ENCODE data around the gene TSPAN33.

TSPAN33 gene

DNA sequence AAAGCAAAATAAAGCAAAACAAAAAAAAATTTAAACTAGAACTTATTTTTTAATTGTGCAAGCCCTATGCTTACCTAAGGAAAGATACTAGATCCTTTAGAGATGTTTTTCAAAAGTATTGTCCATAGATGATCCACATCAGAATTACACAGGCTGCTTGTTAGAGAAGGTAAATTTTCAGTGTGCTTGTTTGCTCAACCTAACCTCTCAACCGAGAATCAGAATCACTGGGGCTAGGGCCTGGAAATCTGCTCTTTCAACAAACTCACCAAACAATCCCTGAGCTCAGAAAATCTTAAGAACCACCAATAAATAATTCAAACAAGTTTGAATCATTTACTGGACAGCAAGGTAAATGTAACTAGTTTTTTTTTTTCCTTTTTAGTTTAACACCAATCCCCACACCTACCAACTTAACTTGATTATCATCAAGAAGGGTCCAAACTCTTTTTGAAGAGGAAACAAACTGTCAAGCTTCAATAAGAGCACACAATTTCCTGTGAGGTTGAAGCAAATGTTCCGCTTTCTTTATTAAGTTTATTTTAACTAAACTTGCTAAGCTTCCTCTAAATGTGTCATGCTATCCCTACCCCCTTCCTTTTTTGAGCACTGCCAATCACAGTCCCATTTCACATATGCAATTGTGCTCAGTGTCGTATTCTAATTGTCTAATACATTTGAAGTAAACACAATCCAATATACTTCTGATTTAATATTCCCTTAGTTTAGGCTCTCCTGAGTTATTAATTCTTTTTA, 7.4 kb upstream of the TSPAN33 start:
- DNase-seq: no peak

DNA sequence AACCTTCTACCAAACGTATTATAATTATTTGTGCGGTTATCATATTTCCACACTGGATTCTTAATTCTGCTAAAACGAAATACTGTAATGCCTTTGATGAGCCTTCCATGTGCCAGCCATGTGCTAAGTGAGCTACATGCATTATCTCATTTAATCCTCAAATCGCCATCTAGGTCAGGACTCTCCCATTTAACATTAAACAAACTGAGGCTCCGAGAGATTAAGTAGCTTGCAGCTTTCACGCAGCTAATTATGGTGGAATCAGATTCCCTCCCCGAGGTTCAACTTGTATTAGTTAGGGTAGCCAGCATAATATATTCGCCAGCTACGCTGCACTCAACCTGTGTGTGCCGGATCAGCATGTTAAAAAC, 798 bp upstream of the TSPAN33 start:
- DNase-seq: no peak

DNA sequence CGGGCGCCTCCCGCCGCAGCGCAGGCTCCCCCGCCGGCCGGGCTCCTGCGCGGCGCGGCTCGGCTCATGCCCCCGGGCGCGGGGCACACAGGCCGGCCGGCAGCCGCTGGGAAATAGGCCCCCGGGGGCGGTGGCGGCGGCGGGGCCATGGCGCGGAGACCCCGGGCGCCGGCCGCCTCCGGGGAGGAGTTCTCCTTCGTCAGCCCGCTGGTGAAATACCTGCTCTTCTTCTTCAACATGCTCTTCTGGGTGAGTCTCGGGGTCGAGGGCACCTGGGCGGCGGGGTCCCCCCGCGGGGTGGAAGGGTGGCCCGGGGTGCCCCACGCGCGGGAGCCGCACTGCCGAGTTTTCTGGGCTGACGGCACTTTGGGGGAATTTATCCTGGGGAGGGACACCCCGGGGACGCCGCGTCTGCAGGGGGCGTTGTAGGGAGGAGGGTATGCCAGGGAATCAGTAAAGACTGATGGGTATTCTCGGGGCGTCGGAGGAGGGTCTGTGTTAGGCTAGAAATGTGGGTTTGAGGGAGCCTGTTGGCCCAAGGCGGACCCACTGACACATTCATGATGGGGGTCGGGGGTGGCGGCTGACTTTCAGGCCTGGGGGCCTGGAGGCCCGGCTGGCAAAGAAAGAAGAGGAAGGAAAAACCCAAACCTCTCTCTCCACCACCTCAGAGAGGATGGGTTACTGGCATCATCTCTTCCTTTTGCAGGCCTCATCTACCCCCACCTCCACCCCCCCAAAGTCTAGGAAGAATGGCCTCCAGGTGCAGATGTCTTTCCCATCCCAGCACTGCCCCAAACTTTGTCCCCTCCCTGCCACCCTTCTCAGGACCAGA, 544 bp downstream of the TSPAN33 start:
- DNase-seq: peak; percentile 47

DNA sequence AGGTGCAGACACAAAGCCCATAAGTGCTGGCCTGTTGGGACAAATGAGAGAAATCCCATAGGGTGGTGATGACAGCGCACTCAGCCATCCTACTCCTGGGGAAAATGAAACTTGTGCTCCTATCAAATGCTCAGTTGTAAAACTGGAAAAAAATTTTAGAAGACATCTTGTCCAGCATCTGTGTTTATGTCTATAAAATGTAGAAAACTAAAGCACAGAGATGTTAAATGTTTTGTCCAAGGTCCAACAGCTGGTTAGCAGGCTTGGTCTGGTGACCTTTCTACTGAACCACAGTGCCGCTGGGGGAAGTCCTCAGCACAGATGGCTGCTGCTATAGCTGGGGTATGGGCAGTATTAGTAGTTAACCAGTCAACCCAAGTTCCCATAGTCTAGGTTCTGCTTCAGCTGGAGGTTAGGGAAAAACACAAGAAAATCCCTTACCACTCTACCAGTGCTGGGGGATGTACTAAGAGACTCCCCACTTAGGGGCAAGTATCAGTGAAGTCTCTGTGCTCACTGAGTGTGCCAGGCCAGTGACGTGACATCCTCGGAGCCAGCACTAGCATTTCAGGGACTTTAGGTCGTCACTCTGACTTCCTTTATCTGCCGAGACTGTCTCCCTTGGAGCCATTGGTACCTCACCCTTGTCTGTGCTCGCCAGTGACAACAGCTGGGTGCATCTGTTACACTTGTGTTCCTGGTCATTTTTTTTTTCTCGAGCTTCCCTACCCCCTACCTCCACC, 1.9 kb downstream of the TSPAN33 start:
- no peak for DNase-seq

DNA sequence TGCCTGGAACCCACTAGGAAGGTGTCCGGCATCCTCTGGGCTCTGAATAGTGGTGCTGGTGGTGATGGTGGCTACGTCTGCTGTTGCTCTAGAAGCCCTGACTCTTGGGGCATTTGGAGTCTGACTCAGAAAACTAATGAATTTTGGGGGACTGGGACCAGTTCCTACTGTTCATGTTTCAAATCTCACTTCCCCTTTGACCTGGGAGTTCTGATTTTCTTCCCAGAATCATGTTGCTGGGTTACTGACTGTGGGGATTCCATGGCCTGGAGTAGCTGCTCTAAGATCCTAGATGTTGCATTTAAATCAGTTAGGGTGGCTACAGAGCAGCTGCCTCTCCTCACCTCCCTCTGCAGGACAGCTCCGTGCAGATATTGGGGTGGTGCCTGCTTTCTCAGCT, 3.2 kb downstream of the TSPAN33 start:
- DNase-seq: no peak

DNA sequence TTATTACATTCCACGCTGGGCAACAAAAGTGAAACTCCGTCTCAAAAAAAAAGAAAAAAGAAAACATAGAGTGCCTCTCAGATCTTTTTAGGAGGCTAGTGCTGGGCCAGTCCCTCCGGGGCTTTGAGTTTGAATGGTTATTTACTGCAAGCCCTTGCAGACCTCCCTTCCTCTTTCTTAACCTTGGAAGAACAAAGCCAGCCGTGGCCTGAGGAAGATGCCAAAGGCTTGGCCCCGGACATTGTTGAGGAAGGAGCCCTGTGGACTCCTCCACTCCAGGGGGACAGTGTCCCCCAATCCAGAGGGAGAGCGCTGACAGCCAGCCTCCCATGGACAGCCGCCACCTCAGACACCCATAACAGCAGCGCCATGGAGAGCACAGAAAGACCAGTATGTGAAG, 5.0 kb downstream of the TSPAN33 start:
- no peak for DNase-seq

DNA sequence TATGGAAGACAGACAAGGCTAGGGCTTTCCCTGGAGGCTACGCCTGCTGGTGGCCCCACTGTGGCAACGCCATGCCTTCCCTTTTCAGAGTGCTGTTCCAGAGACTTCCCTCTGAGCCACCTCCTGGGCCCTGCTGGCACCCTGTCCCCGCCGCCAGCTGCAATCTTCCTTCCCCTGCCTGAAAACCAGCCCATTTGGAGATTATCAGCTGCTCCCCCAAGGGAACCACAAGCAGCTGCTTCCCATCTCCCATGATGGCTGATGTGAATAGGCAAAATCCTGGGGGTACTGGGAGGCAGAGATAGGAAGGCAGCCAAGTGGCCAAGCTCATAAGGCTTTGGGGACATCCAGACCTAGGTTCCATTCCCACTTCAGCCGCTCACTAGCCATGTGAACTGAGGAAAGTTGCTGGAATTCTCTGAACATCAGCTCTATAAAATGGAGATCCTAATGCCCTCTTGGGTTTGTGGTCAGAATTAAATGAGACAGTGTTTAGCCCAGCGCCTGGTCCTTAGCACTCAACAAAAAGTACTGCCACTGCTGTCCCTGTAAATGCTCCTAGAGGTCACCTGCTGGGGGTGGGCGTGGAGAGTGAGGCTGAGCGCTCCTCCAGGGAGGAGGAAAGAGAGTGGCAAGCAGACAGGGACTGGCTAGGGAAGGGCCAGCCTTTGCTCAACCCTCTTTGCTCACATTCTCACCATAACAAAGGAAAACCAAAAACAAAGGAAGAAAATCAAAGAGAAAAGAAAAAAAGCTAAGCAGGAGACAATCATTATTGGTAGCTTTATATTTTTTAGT, 5.9 kb downstream of the TSPAN33 start:
- DNase-seq: no peak

DNA sequence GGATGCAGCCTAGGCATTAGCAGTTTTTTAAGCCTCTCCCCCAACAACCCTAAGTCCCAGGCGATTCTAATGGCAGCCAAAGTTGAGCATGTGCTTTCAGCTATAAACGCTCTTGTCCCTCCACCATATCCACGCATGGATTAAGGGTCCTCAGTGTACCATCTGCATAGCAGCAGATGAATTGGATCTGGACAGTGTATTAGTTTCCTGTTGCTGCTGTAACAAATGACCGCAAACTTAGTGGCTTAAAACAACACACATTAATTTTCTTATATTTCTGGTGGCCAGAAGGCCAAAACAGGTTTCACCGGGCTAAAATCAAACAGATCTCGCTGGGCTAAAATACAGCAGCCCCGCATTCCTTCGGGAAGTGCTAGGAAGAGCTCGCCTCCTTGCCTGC, 13.1 kb downstream of the TSPAN33 start:
- no peak for DNase-seq

DNA sequence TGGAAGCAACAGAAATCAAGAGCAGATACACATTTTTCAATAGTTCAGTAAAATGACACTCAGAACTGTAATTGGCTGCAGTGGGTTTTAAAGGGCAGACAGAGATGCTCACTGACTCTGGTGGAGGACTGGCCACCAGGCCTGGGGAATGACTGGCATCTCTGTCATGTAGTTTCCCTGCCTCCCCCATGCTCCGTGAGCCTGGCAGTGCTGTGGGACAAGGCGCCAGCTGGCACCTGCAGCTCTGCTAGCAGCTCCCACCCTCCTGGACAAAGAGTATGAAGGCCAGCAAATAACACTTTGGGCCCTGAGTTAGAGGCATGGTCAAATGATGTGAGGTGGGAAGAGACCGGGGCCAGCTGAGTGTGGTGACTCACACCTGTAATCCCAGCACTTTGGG, 15.0 kb downstream of the TSPAN33 start:
- no peak for DNase-seq

DNA sequence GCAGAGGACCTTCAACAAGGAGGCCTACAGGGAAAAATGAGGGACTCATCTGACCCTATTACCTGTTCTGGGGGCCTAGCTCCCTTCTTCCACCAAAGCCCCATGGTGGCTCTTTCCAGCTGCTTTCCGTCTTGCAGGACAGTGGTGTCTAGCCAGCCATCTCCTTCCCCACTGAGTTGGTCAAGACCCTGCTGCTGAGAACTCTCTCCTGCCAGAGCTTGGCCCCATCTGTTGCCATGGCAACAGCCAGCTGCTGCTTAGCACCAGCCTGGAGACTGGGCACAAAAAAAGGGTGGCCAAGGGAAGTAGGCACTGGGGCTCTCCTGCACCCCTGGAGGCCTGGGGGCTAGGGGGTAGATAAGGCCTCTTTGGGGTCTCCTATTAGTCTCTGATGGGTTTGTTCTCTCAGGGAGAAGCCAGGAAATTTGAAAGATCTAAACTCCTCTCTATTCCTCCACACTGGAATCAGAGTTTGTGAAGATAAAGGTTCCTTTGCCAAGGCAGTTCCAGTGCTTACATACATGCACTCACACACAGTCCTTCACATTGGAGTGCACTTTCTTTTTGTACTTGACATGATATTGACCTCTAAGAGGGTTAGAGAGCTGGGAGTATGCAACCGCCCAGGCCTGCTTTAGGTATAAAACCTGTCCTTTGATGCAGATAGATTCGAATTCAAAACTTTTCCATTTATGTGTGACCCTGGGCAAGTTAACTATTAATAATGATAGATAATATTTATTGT, 15.8 kb downstream of the TSPAN33 start:
- peak; percentile 76 for DNase-seq

DNA sequence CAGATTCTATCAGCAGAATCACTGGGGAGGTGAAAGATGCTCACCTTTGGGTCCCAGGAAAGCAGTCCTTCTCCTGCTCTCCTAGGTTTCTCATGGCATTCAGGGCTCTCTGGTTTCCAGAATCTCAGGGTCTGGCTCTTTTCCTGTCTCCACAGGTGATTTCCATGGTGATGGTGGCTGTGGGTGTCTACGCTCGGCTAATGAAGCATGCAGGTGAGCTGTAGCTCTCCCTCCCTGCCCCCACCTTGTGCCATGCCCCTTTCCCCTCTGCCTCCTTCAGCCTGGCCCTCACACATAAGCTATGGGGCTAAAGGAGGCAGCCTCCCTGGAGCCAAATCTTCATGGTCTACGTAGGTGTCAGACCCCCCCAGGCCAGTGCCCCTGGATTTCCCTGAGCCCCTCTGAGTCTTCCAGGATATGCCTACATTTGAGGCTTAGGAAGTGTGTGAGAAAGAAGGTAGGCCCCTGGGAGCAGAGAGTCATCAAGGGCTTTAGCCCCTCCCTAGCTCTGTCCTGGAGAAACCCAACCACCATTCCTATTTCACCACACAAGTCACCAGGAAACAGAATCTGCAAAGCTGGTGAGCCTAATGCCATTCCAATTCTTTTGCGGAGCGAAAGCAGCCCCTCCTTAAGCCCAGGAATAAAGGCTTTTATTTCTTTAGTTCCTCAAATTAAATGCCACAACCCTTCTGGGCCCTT, 17.2 kb downstream of the TSPAN33 start:
- DNase-seq: no peak

DNA sequence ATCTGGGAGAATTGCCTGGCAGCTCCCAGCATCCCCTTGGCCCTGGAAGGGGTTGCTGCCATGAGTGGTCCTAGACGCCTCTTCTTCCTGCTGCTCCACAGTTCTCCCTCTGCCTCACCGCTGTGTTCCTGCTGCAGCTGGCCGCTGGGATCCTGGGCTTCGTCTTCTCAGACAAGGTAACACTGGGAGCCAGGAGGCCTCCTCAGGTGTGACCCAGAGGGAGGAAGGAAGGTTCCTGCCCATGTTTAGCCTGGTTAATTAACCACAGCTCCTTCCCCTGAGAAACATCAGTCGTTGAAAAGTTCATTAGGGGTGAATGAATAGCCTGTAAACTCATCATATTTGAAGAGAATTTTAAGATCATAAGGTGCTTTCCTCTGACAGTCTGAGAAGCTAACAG, 18.2 kb downstream of the TSPAN33 start:
- no peak for DNase-seq

DNA sequence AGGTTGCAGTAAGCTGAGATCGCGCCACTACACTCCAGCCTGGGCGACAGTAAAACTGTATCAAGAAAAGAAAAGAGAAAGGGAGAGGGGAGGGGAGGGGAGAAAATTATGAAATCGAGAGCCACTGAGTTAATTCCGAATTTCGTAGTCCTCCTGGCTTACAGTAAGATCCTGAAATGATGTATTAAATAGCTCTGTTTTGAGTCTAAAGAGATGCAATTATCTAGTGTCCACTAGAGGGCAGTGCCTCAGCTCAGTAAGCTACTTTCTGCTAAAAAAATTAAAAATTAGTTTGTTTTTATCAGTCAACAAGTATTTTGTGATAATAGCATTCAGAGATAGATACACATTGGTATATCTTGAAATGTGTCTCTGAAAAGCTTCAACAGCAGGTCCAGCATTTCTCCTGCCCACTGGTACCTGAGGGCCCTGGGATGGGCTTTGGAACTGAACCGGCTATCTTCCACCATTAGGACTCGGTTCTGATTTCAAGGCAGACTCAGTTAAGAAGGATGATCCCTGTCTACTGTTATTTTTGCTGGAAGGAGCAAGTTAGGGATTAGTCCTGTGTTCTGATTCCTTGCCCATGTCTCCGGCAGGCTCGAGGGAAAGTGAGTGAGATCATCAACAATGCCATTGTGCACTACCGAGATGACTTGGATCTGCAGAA, 19.5 kb downstream of the TSPAN33 start:
- DNase-seq: peak; percentile 52

DNA sequence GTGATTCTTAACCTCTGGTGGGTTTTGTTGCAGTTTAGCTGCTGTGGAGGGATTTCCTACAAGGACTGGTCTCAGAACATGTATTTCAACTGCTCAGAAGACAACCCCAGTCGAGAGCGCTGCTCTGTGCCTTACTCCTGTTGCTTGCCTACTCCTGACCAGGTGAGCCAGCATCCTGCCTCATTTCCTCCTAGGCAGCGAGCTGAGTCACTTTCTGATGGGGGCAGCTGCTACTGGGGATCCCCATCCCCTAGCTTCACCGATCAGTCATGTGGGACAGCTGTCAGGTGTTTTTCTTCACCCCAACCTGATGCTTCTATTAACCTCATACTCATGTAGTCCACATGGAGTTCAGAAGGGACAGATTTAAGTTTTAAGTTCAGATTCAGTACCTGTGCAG, 22.2 kb downstream of the TSPAN33 start:
- DNase-seq: no peak

DNA sequence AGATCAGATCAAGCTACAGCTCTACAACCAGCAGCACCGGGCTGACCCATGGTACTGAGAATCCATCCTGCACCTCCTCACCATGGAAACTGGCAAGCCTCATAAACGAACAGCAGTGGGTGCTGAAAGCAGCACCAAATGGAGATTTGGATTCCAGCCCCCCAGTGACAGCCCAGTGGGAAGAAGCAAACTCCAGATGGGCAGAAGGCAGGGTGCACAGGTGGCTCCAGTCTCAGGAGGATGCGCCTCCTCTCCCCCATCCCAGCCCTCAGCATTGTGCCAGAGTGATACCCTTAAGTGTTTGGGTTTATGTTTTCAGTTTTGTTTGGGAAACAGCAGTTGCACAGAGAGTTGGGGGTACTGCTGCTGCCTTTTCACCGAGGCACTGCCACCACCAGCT, 23.3 kb downstream of the TSPAN33 start:
- DNase-seq: no peak

DNA sequence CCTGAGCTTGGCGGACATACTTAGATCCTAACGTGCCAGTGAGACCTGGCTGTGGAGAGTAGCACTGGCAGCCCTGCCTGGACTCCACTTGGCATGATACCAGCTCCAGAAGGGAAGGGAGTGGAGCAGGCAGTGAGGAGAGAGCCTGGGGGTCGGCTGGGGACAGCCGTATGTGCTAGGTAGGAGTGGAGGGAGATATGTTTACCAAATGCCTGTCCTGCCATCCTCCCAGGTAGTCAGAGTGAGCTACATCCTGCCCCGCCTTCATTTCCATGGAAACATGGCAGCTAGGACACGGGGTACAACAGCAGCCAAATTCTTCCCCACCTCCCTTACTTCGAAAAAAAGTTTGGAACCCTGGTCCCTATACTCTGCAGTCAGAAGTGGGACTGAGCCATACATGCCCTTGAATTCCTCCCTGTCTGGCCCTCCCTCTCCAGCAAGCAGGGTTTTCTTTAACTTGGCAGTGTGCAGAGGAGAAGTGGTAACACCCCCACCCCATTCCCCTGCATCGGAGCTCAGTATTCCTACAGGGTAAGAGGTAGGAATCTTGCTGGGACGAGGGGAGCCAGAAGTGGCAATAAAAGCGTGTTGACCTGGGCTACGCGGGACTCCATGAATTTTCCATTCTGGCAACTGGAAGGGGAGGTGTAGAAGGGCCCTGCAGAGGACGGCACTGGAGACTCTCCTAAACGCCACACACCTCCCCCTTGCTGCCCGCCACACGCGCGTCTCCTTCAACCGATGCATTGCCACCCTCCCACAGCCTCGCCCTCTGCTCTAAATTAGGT, 23.9 kb downstream of the TSPAN33 start:
- peak; percentile 71 for DNase-seq

DNA sequence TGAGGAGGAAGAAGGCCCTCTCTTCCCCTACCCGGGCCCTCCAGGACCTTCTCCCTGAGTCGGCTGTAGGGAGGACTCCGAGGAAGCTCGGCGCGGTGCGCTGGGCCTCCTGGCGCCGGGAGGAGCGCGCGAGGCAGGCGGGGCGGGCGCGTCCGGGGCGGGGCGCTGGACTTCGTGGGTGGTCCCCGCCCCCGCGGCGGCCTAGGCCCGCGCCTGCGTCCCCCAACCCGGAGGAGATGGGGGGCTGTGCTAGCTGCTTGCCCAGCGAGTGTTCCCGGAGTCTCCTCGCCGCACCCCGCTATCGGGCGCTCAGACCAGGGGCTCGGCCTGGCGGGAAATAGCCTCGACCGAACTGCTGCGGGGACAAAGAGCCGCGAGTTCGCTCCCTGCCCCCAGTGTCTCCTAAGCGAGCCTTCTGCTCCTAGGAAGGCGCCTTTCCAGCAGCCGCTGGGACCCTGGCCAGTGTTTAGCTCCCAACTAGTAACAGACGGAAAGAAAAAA, 24.7 kb downstream of the TSPAN33 start:
- DNase-seq: peak; percentile 83

DNA sequence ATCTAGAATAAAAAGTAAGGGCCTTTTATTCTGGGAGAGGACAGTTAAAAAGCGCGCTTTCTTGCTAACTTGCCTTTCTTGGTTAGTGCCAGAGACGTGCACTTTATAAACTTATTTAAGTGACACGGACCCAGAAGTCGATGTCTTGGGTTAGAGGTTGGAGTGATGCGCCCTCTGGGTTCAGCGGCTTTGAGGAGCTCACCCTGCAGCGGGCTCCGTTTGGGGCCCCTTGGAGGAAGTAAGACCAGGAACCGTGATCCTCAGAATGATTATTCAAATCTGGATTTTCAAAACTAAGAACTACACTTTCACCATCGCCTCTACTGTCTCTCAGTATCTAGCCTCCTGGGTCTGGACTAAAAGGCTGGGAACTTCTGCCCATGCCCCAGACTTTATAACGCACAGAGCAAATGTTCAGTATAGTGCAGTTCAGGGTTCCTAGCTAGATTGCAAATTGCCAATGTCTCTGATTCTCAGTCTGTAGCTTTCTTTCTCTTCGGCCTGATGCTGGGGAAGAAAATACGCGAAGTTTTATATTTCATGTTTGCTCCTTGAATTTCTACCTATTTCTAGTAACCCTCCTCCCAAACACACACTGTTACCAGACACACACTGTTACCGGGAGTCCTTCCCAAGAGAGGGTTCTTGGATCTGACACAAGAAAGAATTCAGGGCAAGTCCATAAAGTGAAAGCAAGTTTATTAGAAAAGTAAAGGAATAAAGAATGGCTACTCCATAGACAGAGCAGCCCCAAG, 25.4 kb downstream of the TSPAN33 start:
- no peak for DNase-seq

DNA sequence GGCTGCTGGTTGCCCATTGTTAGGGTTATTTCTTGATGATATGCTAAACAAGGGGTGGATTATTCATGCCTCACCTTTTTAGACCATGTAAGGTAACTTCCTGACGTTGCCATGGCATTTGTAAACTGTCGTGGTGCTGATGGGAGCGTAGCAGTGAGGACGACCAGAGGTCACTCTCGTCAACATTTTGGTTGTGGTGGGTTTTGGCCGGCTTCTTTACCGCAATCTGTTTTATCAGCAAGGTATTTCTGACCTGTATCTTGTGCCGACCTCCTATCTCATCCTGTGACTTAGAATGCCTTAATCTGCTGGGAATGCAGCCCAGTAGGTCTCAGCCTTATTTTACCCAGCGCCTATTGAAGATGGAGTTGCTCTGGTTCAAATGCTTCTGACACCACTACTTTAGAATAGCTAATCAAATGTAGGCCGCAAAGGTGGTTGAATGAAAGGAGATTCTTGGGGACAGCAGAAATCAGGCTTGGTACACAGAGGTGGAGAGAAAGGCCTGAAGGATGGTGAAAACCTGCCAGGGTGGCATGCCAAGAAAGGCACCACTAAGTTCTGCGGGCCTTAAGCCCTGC, 26.0 kb downstream of the TSPAN33 start:
- DNase-seq: no peak
